HepG2 (cell line): Measurements from ENCODE around the gene BCAM. TPM values are rescaled to one million over a fixed set of nuclear protein-coding genes. Genes with fewer than 3 reads are reported as not detected.

Experiments used
- ARNTL ChIP-seq: sonication (generic); formaldehyde crosslinking; IDR thresholded peaks from 2 replicates; pipeline ENCODE4 v1.4.0; 2020; ENCODE audit warnings: mild to moderate bottlenecking, missing genetic modification reagents
- CBX2 ChIP-seq, 2 experiments: fragments of 200-600 bp in 1 of 2; sonication (generic); formaldehyde crosslinking in 1 of 2; IDR thresholded peaks; 2 replicates each; pipeline versions ENCODE4 v1.7.0 to v1.8.1; 2018 to 2022; ENCODE audit warnings: low read depth in 2 of 2, low read length in 1 of 2, mild to moderate bottlenecking in 1 of 2, missing genetic modification reagents in 1 of 2
- FOXP1 ChIP-seq, 2 experiments: fragments of 450-650 bp in 1 of 2; IDR thresholded peaks; 2 replicates each; pipeline ENCODE4 v1.6.1; 2017 to 2018; ENCODE audit warnings: antibody characterized with exemption in 1 of 2
- HMG20B ChIP-seq: conservative IDR thresholded peaks from 2 replicates; pipeline ENCODE4 v1.6.1; 2016; ENCODE audit warnings: missing genetic modification reagents, missing compliant biosample characterization
- HNRNPH1 ChIP-seq: fragments of 200-400 bp; formaldehyde crosslinking; optimal IDR thresholded peaks from 2 replicates; pipeline ENCODE3; 2017; ENCODE audit warnings: mild to moderate bottlenecking, low read depth, low read length
- KDM3A ChIP-seq: IDR thresholded peaks from 2 replicates; pipeline ENCODE4 v1.6.1; 2018; ENCODE audit warnings: low read depth, missing compliant biosample characterization
- KDM4B ChIP-seq: sonication (generic); formaldehyde crosslinking; IDR thresholded peaks from 2 replicates; pipeline ENCODE4 v1.4.0; 2020; ENCODE audit warnings: missing genetic modification reagents
- MNT ChIP-seq: fragments of 450-650 bp; IDR thresholded peaks from 2 replicates; pipeline ENCODE4 v1.6.1; 2016
- NBN ChIP-seq: fragments of 450-650 bp; conservative IDR thresholded peaks from 2 replicates; pipeline ENCODE4 v1.6.1; 2017
- NCOA2 ChIP-seq: sonication (generic); formaldehyde crosslinking; IDR thresholded peaks from 2 replicates; pipeline ENCODE4 v1.8.0; 2022; ENCODE audit warnings: inconsistent platforms
- NR2F1 ChIP-seq, 2 experiments: fragments of 450-650 bp in 1 of 2; formaldehyde crosslinking in 1 of 2; IDR thresholded peaks; 2 replicates each; pipeline versions ENCODE4 v1.5.0 to v1.6.1; 2016 to 2020; ENCODE audit warnings: mild to moderate bottlenecking in 1 of 2, missing compliant biosample characterization in 1 of 2, missing genetic modification reagents in 1 of 2, moderate library complexity in 1 of 2
- PPARG ChIP-seq: conservative IDR thresholded peaks from 2 replicates; pipeline ENCODE4 v1.6.1; 2016; ENCODE audit warnings: missing biosample characterization, missing genetic modification reagents
- RBM39 ChIP-seq: fragments of 200-400 bp; formaldehyde crosslinking; IDR thresholded peaks from one replicate; pipeline ENCODE4 v1.6.1; 2018; ENCODE audit warnings: antibody characterized with exemption, mild to moderate bottlenecking, low read depth, low read length; ENCODE audit not compliant: poor library complexity, severe bottlenecking
- SOX13 ChIP-seq, 3 experiments: fragments of 450-650 bp in 1 of 3; sonication (generic) in 1 of 3; formaldehyde crosslinking in 1 of 3; IDR thresholded peaks in 2 of 3; conservative IDR thresholded peaks in 1 of 3; 2 replicates each; pipeline versions ENCODE4 v1.5.0 to v1.6.1; 2016 to 2020; ENCODE audit warnings: antibody characterized with exemption in 1 of 3, mild to moderate bottlenecking in 1 of 3, missing compliant biosample characterization in 1 of 3, missing genetic modification reagents in 1 of 3, moderate library complexity in 1 of 3
- SPEN ChIP-seq: sonication (generic); formaldehyde crosslinking; IDR thresholded peaks from 2 replicates; pipeline ENCODE4 v1.5.1; 2020; ENCODE audit warnings: low read depth, mild to moderate bottlenecking, missing genetic modification reagents
- TEF ChIP-seq: sonication (generic); formaldehyde crosslinking; IDR thresholded peaks from 2 replicates; pipeline ENCODE4 v1.5.0; 2020; ENCODE audit warnings: missing genetic modification reagents
- ZFY ChIP-seq: sonication (generic); formaldehyde crosslinking; IDR thresholded peaks from 2 replicates; pipeline ENCODE4 v1.4.0; 2020; ENCODE audit warnings: missing genetic modification reagents
- ZMYM2 ChIP-seq: sonication (generic); formaldehyde crosslinking; IDR thresholded peaks from 2 replicates; pipeline ENCODE4 v1.8.0; 2022; ENCODE audit warnings: mild to moderate bottlenecking, missing genetic modification reagents
- ZNF33B ChIP-seq: sonication (generic); formaldehyde crosslinking; IDR thresholded peaks from 2 replicates; pipeline ENCODE4 v1.5.1; 2020; ENCODE audit warnings: mild to moderate bottlenecking, missing genetic modification reagents
- ZNF382 ChIP-seq: sonication (generic); formaldehyde crosslinking; IDR thresholded peaks from 2 replicates; pipeline ENCODE4 v1.5.0; 2020; ENCODE audit warnings: missing genetic modification reagents, mild to moderate bottlenecking, borderline replicate concordance
- ZNF543 ChIP-seq: sonication (generic); formaldehyde crosslinking; IDR thresholded peaks from 2 replicates; pipeline ENCODE4 v1.4.0; 2020; ENCODE audit warnings: mild to moderate bottlenecking, missing genetic modification reagents
- ZNF644 ChIP-seq: IDR thresholded peaks from 2 replicates; pipeline ENCODE4 v1.6.1; 2016; ENCODE audit warnings: low read depth
- ZNF646 ChIP-seq: sonication (generic); formaldehyde crosslinking; IDR thresholded peaks from 2 replicates; pipeline ENCODE4 v1.9.0; 2021; ENCODE audit warnings: mild to moderate bottlenecking, missing genetic modification reagents
- polyA plus RNA-seq, 8 experiments: library from polyadenylated mRNA; depleted of rRNA in 3 of 8; stranded (reverse) in 7 of 8; unstranded in 1 of 8; fragments of >200 nt; fragmentation: Illumina TruSeq in 4 of 8; extraction: Trizol in 4 of 8; gene quantifications; 2 replicates each; pipeline versions ENCODE4 v1.2.1 to v1.2.3, GENCODE V29; 2011 to 2016; ENCODE audit warnings: low read depth in 4 of 8, missing spikeins in 1 of 8, mixed read lengths in 1 of 8; ENCODE audit not compliant: insufficient read depth in 1 of 8
- total RNA-seq, 5 experiments: library from RNA; depleted of rRNA; stranded (reverse); fragments of >200 nt; fragmentation: Illumina TruSeq; extraction: Trizol; gene quantifications; 2 replicates each; pipeline ENCODE4 v1.2.3, GENCODE V29; 2016; ENCODE audit warnings: low read depth in 1 of 5

The BCAM gene
- total and polyA plus RNA-seq, 2 of the 13 experiments (the other 11 are each of a cell fraction or from before 2014, with no cell fraction given) = 51.2 to 62.7 TPM

- TF ChIP-seq HMG20B (CRISPR knock-in tag) (0 out of 2 replicates have a peak, but pooled peaks have one; percentile 47), MNT (peak; percentile 39; the same call in 1 of the 2 replicates), PPARG (CRISPR knock-in tag) (0 out of 2 replicates have a peak, but pooled peaks have one; percentile 48), ZNF644 (CRISPR knock-in tag) (peak; percentile 27; the same call in 1 of the 2 replicates), RBM39 (no peak), ZMYM2 (no peak), HNRNPH1 (no peak), TEF (CRISPR knock-in tag) (no peak), ZNF382 (CRISPR knock-in tag) (no peak), FOXP1 (IDR thresholded peaks at IDR 0.05) (no peak), FOXP1 (CRISPR knock-in tag; IDR thresholded peaks at IDR 0.05) (peak; percentile 79), NBN (no peak), ZFY (CRISPR knock-in tag) (no peak), NR2F1 (CRISPR knock-in tag; IDR thresholded peaks at IDR 0.05) (no peak), ARNTL (CRISPR knock-in tag) (peak; percentile 97), KDM4B (CRISPR knock-in tag) (0 out of 2 replicates have a peak, but pooled peaks have one; percentile 44), SPEN (no peak), ZNF33B (CRISPR knock-in tag) (no peak), ZNF646 (peak; percentile 79), ZNF543 (CRISPR knock-in tag) (no peak), NCOA2 (CRISPR knock-in tag) (peak; percentile 68), SOX13 (IDR thresholded peaks at IDR 0.05) (peak; percentile 31; the same call in 1 of the 2 replicates), SOX13 (CRISPR knock-in tag; conservative IDR thresholded peaks at IDR 0.05 in 1 of 2, IDR thresholded peaks at IDR 0.05 in 1 of 2) (peak in 1 of 2 experiments; percentile 92; a peak in 2 of 4 replicates), KDM3A (no peak), CBX2 (IDR thresholded peaks at IDR 0.05; ENCODE audit: low read depth, low read length) (no peak), CBX2 (CRISPR knock-in tag; IDR thresholded peaks at IDR 0.05; ENCODE audit: low read depth) (no peak)
These were observed 1.7 kb upstream of the BCAM start (continued) for GRCh38 chr19:44807162-44807561.
